ENCODE results near the gene RBX1.

Gene RBX1

DNA sequence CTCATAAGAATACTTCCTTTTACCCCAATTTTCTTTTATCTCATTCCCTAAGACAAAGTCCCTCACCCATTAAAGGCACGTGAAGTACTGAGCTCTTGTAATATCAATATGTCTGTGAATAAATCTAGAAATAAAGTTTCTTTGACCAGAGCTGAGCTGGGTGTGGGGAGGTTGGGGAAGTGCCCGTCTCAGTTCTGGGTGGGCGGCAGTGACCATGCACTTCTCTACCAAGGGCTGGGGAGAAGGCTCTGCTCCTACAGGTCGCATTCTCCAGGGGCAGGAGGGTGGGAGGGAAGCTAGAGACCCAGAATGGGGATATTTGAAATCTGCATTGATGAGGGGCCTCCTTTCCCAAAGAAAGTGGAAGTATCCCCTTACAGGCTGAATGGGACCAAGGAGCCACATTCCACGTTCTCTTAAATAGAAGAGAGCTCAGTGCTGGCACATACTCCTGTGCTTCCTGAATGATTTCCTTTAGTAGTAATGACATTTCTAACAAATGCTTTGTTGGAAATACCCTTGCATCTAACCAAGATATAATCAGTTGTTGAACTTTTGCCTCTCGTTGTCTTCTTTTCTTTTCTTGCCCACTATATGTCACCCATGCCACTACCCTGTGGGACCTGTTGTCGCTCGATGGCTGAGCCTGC, 16.1 kb downstream of the RBX1 start:
- Histone ChIP-seq H3K4me1 (ENCODE audit: control insufficient read depth, insufficient read depth, low read length) (no peaks in the 10 kb centered on the region), H3K4me3 (ENCODE audit: insufficient read depth, low read depth, low read length) (no peak overlapping the region), H3K9me3 (ENCODE audit: control insufficient read depth, low read length) (no peaks in the 10 kb centered on the region), H3K27ac (ENCODE audit: insufficient read depth, low read depth, low read length, poor library complexity, severe bottlenecking) (no peak overlapping the region), H3K36me3 (ENCODE audit: control insufficient read depth, insufficient read depth, low read length) (peaks cover 18% of the 10 kb centered on the region), H3K27me3 (ENCODE audit: control insufficient read depth, insufficient read depth, low read length, poor library complexity, severe bottlenecking) (no peaks in the 10 kb centered on the region)
- 92 to 96% methylated on average over 6 to 7 of the region's 8 CpGs for WGBS, 2 experiments

DNA sequence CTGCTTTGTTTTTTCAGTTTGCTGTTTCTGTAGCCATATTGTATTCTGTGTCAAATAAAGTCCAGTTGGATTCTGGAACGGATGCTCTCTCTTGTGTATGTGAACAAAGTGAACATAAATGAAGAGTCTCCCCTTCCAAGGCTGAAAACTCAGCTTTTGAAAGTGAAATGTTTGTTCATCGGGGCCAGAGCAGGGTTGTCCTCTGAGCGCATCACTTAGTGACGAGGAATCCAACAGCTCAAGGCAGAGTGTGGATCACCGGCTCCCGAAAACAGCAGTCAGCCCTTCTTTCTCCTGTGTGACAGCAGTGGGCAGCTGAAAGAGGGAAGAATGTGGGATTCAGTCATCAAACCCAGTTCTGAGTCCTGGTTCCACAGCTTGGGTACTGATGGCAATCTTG, 21.4 kb downstream of the RBX1 start:
- Histone ChIP-seq H3K9me3 (ENCODE audit: control insufficient read depth, low read length) (no peaks in the 10 kb centered on the region), H3K27me3 (ENCODE audit: control insufficient read depth, insufficient read depth, low read length, poor library complexity, severe bottlenecking) (no peaks in the 10 kb centered on the region), H3K27ac (ENCODE audit: insufficient read depth, low read depth, low read length, poor library complexity, severe bottlenecking) (no peak overlapping the region), H3K36me3 (ENCODE audit: control insufficient read depth, insufficient read depth, low read length) (peaks cover 5% of the 10 kb centered on the region), H3K4me1 (ENCODE audit: control insufficient read depth, insufficient read depth, low read length) (no peaks in the 10 kb centered on the region), H3K4me3 (ENCODE audit: insufficient read depth, low read depth, low read length) (no peak overlapping the region)
- WGBS, 2 experiments = 95 to 99% methylated on average over 6 of the region's 6 CpGs

DNA sequence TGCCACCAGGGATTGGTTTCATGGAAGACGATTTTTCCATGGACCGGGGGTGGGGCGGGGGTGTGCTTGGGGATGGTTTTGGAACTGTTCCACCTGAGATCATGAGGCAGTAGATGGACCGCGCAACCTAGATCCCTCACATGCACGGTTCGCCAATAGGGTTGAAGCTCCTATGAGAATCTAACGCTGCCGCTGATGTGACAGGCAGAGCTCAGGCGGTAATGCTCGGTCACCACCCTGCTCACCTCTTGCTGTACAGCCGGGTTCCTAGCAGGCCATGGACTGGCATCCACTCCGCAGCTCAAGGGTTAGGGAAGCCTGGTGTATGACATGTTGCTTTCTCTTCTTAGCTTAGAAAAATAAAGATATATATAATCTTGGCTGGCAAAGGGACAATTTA, 22.0 kb downstream of the RBX1 start:
- Histone ChIP-seq H3K4me1 (ENCODE audit: control insufficient read depth, insufficient read depth, low read length) (no peaks in the 10 kb centered on the region), H3K27me3 (ENCODE audit: control insufficient read depth, insufficient read depth, low read length, poor library complexity, severe bottlenecking) (no peaks in the 10 kb centered on the region), H3K36me3 (ENCODE audit: control insufficient read depth, insufficient read depth, low read length) (no peaks in the 10 kb centered on the region), H3K4me3 (ENCODE audit: insufficient read depth, low read depth, low read length) (no peak overlapping the region), H3K9me3 (ENCODE audit: control insufficient read depth, low read length) (no peaks in the 10 kb centered on the region), H3K27ac (ENCODE audit: insufficient read depth, low read depth, low read length, poor library complexity, severe bottlenecking) (no peak overlapping the region)
- WGBS, 2 experiments = 96% methylated on average over 13 of the region's 13 CpGs

DNA sequence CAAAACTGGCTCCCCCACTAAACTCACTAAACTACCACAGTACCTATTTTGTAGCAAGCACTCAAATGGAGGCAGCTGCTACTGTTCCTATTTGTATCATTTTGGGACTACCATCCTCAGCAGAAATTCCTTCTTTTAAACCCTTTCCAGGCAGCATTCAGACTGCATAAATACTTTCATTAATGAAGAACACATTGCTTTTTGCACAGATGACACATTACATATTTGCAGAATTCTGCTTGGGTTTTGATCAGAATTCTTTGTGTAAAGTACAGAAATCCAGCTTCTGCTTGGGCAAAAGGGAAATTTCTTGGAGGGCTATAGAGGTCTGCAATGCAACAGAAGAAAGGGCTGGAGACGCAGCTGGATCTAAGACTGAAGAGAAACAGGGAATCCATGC, 24.2 kb downstream of the RBX1 start:
- no peaks in the 10 kb centered on the region for H3K9me3 ChIP-seq (ENCODE audit: control insufficient read depth, low read length)
- H3K27me3 ChIP-seq (ENCODE audit: control insufficient read depth, insufficient read depth, low read length, poor library complexity, severe bottlenecking) = no peaks in the 10 kb centered on the region
- H3K27ac ChIP-seq (ENCODE audit: insufficient read depth, low read depth, low read length, poor library complexity, severe bottlenecking) = no peak overlapping the region
- H3K4me3 ChIP-seq (ENCODE audit: insufficient read depth, low read depth, low read length) = no peak overlapping the region
- 73 to 88% methylated on average over 1 of the region's 1 CpG for WGBS, 2 experiments
- H3K36me3 ChIP-seq (ENCODE audit: control insufficient read depth, insufficient read depth, low read length) = no peaks in the 10 kb centered on the region
- no peaks in the 10 kb centered on the region for H3K4me1 ChIP-seq (ENCODE audit: control insufficient read depth, insufficient read depth, low read length)

DNA sequence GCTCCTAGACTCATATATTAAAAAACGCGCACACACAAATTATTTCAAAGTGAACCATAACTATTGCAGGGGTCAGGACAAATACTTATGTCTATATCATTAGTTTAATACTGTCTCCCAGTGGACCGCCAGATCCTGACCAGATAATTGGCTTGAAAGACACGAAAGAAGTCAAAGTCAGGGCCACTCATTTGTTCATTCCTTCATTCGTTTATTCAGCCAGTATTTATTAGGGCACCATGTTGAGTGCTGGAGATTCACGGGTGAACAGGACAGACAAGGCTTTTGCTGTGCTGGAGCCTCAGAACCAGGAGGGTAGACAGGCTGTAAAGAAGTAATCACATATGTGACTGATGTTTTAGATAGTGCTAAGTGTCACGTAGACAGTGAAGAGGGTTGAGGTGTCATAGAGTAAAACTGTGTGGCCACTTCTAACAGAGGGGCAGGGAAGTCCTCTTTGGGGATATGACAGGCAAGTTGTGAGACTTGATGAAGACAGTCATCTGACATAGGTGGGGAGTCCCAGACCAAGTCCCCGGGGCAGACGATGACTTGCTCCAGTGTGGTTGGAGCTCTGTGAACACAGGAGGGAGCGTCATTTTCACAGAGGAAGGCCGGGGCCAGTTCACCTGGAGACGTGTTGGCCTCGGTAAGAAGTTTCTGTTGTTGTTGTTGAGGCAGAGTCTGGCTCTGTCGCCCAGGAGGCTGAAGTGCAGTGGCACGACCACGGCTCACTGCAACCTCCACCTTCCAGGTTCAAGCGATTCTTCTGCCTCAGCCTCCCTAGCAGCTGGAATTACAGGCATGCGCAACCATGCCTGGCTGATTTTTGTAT, 25.9 kb downstream of the RBX1 start:
- 93 to 95% methylated on average over 18 of the region's 18 CpGs for WGBS, 2 experiments
- no peak overlapping the region for H3K27ac ChIP-seq (ENCODE audit: insufficient read depth, low read depth, low read length, poor library complexity, severe bottlenecking)
- no peaks in the 10 kb centered on the region for H3K4me1 ChIP-seq (ENCODE audit: control insufficient read depth, insufficient read depth, low read length)
- H3K36me3 ChIP-seq (ENCODE audit: control insufficient read depth, insufficient read depth, low read length) = no peaks in the 10 kb centered on the region
- no peak overlapping the region for H3K4me3 ChIP-seq (ENCODE audit: insufficient read depth, low read depth, low read length)
- H3K9me3 ChIP-seq (ENCODE audit: control insufficient read depth, low read length) = no peaks in the 10 kb centered on the region
- H3K27me3 ChIP-seq (ENCODE audit: control insufficient read depth, insufficient read depth, low read length, poor library complexity, severe bottlenecking) = no peaks in the 10 kb centered on the region

DNA sequence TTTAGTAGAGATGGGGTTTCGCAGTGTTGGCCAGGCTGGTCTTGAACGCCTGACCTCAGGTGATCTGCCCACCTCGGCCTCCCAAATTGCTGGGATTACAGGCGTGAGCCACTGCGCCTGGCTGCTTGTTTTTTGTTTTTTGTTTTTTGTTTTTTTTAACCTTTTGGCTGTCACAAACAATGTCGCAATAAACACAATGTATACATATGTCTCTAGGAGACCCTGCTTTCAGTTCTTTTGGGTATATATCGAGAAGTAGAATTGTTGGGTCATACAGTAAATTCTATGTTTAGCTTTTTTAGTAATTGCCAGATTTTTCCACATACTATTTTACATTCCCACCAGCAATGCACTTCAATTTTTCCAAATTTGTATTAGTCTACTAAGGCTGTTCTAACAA, 28.0 kb downstream of the RBX1 start:
- WGBS, 2 experiments = 95 to 97% methylated on average over 4 to 7 of the region's 7 CpGs
- Histone ChIP-seq H3K4me1 (ENCODE audit: control insufficient read depth, insufficient read depth, low read length) (no peaks in the 10 kb centered on the region), H3K4me3 (ENCODE audit: insufficient read depth, low read depth, low read length) (no peak overlapping the region), H3K27ac (ENCODE audit: insufficient read depth, low read depth, low read length, poor library complexity, severe bottlenecking) (no peak overlapping the region), H3K9me3 (ENCODE audit: control insufficient read depth, low read length) (no peaks in the 10 kb centered on the region), H3K36me3 (ENCODE audit: control insufficient read depth, insufficient read depth, low read length) (no peaks in the 10 kb centered on the region), H3K27me3 (ENCODE audit: control insufficient read depth, insufficient read depth, low read length, poor library complexity, severe bottlenecking) (no peaks in the 10 kb centered on the region)

DNA sequence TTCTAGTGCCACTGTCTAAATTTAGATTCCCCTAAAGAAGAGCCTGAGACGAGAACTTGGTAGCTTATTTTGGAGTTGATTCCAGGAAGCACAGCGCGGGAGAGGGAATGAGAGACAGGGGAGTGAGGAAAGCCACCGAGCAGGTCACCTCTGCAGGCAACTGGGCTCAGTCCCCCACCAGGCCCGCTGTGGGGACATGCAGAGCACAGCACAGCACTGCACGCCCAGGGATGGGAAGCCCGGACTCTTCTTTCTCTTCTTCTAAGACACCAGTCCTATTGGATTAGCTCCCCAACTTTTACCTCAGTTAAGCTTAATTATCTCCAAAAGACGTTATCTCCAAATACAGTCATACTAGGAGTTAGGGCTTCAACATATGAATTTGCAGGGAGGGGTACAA, 28.7 kb downstream of the RBX1 start:
- H3K9me3 ChIP-seq (ENCODE audit: control insufficient read depth, low read length) = no peaks in the 10 kb centered on the region
- H3K36me3 ChIP-seq (ENCODE audit: control insufficient read depth, insufficient read depth, low read length) = no peaks in the 10 kb centered on the region
- H3K4me3 ChIP-seq (ENCODE audit: insufficient read depth, low read depth, low read length) = no peak overlapping the region
- H3K27me3 ChIP-seq (ENCODE audit: control insufficient read depth, insufficient read depth, low read length, poor library complexity, severe bottlenecking) = no peaks in the 10 kb centered on the region
- WGBS, 2 experiments = 90 to 92% methylated on average over 8 of the region's 8 CpGs
- no peak overlapping the region for H3K27ac ChIP-seq (ENCODE audit: insufficient read depth, low read depth, low read length, poor library complexity, severe bottlenecking)
- H3K4me1 ChIP-seq (ENCODE audit: control insufficient read depth, insufficient read depth, low read length) = no peaks in the 10 kb centered on the region

DNA sequence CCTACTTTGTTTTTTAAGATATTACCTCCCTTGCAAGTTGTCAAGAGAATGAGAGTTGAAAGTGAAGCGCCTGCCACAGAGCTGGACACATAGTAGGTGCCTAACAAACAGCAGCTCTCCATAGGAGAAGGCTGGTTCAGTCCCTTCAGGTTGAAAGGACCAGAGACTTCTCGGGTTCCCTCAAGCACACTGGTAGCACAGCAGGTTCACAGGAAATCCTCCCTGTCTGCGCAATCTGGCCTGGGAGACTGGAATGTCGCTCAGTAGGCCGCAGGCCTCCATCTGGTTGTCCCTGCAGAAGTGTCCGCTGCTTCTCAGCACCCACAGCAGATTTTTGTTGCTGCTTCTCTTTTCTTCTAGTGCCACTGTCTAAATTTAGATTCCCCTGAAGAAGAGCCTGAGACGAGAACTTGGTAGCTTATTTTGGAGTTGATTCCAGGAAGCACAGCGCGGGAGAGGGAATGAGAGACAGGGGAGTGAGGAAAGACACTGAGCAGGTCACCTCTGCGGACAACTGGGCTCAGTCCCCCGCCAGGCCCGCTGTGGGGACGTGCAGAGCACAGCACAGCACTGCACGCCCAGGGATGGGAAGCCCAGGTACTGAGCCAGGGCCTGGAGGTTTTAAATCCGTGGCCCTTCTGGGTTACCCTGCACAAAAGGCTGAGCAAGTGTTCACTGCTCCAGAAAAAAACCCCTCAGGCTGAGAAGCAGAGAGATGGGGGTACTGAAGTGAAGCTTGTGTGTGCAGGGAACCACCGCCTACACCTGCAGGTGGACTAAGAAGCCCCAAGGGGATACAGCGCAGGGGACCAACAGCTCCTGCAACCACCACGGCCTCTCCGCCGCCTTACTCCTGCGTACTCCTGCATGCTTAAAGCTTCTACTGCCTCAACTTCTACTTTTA, 31.6 kb downstream of the RBX1 start:
- no peaks in the 10 kb centered on the region for H3K27me3 ChIP-seq (ENCODE audit: control insufficient read depth, insufficient read depth, low read length, poor library complexity, severe bottlenecking)
- H3K4me1 ChIP-seq (ENCODE audit: control insufficient read depth, insufficient read depth, low read length) = no peaks in the 10 kb centered on the region
- no peak overlapping the region for H3K27ac ChIP-seq (ENCODE audit: insufficient read depth, low read depth, low read length, poor library complexity, severe bottlenecking)
- 93 to 94% methylated on average over 21 of the region's 21 CpGs for WGBS, 2 experiments
- no peaks in the 10 kb centered on the region for H3K9me3 ChIP-seq (ENCODE audit: control insufficient read depth, low read length)
- H3K4me3 ChIP-seq (ENCODE audit: insufficient read depth, low read depth, low read length) = no peak overlapping the region
- H3K36me3 ChIP-seq (ENCODE audit: control insufficient read depth, insufficient read depth, low read length) = no peaks in the 10 kb centered on the region

DNA sequence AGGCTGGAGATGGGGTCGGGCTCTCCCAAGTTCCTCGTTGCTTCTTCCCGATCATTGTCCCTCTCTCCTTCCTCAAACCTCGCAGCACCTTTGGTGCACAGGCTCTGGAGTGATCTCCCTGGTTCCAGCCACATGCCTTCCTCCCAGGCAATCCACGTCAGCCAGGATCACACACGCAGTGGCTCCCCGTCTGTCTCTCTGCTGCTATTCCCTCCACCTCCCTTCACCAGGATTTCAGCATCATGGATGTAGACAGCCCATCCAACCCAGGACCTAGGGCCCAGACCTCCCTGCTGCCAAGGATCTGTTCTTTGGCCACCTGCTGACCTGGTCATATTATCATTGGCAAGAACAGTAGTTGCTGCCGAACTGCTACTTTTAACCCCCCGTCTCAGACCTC, 40.1 kb downstream of the RBX1 start:
- Histone ChIP-seq H3K4me1 (ENCODE audit: control insufficient read depth, insufficient read depth, low read length) (no peaks in the 10 kb centered on the region), H3K27me3 (ENCODE audit: control insufficient read depth, insufficient read depth, low read length, poor library complexity, severe bottlenecking) (no peaks in the 10 kb centered on the region), H3K4me3 (ENCODE audit: insufficient read depth, low read depth, low read length) (no peak overlapping the region), H3K27ac (ENCODE audit: insufficient read depth, low read depth, low read length, poor library complexity, severe bottlenecking) (no peak overlapping the region), H3K36me3 (ENCODE audit: control insufficient read depth, insufficient read depth, low read length) (no peaks in the 10 kb centered on the region), H3K9me3 (ENCODE audit: control insufficient read depth, low read length) (no peaks in the 10 kb centered on the region)
- WGBS, 2 experiments = 91 to 92% methylated on average over 9 of the region's 9 CpGs

DNA sequence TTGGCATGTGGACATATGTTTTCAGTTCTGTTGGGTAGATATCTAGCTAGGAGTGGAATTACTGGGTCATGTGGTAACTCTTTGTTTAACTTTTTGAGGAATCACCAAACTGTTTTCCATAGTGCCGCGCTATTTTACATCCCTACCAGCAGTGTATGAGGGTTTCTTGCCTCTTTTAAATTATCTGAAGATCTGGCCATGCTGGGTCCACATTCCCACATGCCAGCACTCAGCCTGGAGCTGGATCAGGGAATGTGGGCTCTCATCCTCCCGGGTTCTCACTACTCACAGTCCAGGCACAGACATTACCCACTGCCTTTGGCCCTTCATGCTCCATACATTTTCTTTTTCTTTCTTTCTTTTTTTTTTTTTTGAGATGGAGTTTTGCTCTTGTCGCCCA, 44.6 kb downstream of the RBX1 start:
- Histone ChIP-seq H3K9me3 (ENCODE audit: control insufficient read depth, low read length) (no peaks in the 10 kb centered on the region), H3K36me3 (ENCODE audit: control insufficient read depth, insufficient read depth, low read length) (no peaks in the 10 kb centered on the region), H3K27me3 (ENCODE audit: control insufficient read depth, insufficient read depth, low read length, poor library complexity, severe bottlenecking) (no peaks in the 10 kb centered on the region), H3K4me3 (ENCODE audit: insufficient read depth, low read depth, low read length) (no peak overlapping the region), H3K27ac (ENCODE audit: insufficient read depth, low read depth, low read length, poor library complexity, severe bottlenecking) (no peak overlapping the region), H3K4me1 (ENCODE audit: control insufficient read depth, insufficient read depth, low read length) (no peaks in the 10 kb centered on the region)
- 94 to 97% methylated on average over 4 of the region's 4 CpGs for WGBS, 2 experiments

Measured in ectodermal cell (in vitro differentiated cells).